NCI-H460 (cell line): ENCODE measurements around the gene ZNF292. TPM values are rescaled to one million over a fixed set of nuclear protein-coding genes. Genes with fewer than 3 reads are reported as not detected.
"Not testable (repeated sequence)": the region's sequence is repeated elsewhere in the genome, so short reads cannot be mapped to it uniquely, and the experiment has no call there.

Experiments used
- DNase-seq: peaks from one replicate; pipeline ENCODE4 v3.0.0-alpha.2; 2016; ENCODE audit warnings: low read depth; ENCODE audit errors: extremely low read depth
- total RNA-seq: library from RNA; depleted of rRNA; stranded (reverse); fragments of >200 nt; shearing (Covaris generic); gene quantifications from 2 replicates; pipeline ENCODE4 v1.2.3, GENCODE V29; 2014

The ZNF292 gene
- total RNA-seq, 1 experiment from 2014 or later: 8.5 TPM

DNA sequence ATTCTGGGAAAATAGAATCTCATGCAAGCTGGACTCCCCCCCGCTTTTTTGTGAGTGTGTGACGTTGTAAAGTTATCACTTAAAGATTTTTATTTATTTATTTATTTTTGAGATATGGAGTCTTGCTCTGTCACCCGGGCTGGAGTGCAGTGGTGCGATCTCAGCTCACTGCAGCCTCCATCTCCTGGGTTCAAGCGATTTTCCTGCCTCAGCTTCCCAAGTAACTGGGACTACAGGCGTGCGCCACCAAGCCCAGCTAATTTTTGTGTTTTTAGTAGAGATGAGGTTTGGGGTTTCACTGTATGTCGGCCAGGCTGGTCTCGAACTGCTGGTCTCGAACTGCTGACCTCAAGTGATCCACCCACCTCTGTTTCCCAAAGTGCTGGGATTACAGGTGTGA is 2.2 kb downstream of the ZNF292 start:
- not testable (repeated sequence) for DNase-seq

DNA sequence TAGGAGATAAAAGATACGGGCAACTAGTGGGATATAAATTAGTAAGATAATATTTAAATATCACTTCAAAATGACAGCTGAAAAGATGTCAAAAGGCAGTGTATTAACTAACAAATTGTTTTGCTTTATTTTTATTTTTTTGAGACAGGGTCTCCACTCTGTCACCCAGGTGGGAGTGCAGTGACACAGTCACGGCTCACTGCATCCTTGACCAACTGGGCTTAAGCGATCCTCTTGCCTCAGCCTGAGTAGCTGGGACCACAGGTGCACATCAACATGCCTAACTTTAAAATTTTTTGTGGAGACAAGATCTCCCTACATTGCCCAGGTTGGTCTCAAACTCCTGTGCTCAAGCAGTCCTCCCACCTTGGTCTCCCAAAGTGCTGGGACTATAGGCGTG is 5.9 kb downstream of the ZNF292 start:
- no peak for DNase-seq

DNA sequence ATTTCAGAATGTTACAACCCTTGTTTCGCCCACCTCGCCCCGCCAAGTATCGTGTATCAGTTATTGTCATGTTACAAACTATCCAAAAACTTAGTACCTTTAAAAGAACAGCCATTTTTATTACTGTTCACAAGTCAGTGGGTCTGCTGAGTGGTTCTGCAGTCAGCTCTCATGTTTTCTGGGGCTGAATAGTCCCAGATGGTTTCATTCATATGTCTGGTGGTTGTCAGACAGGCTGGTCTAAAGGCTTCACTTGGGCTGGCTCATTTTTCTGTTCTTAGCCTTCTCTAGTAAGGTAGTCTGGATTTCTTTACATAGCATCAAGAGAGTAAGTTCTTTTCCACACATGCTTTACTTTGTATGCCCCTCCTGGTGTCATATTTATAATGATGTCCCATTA is 8.6 kb downstream of the ZNF292 start:
- no peak for DNase-seq

DNA sequence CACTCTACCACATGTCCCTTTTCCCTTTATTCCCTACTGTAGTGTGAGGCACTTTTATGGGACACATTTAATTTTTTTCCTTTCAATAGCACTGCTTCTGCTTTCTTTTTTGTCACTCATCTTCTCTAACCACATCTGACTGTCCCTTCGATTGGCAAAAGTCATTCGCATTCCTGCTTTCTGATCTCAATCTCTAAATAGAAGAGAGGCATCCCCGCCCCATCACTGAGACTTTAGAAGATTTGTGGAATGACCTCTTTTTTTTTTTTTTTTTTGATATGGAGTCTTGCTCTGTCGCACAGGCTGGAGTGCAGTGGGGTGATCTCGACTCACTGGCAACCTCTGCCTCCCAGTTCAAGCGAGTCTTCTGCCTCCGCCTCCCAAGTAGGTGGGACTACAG is 9.1 kb downstream of the ZNF292 start:
- no peak for DNase-seq

DNA sequence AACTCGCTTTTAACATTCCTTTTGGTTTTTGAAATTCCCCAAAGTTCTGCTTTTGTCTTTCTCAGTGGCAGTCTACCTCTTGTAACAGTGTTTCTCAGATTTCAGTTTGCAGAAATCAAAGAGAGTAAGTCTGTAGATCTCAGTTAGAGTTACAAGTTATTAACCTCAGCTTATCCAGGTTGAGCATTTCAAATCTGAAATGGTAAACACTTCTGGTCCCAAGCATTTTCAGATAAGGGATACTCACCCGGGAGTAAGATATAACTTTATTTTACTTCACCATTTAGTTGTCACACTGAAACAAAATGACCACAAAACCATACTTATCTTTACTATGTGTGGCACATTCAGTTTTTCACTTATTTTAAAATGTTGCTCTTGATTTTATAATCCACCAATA is 9.8 kb downstream of the ZNF292 start:
- DNase-seq: no peak

DNA sequence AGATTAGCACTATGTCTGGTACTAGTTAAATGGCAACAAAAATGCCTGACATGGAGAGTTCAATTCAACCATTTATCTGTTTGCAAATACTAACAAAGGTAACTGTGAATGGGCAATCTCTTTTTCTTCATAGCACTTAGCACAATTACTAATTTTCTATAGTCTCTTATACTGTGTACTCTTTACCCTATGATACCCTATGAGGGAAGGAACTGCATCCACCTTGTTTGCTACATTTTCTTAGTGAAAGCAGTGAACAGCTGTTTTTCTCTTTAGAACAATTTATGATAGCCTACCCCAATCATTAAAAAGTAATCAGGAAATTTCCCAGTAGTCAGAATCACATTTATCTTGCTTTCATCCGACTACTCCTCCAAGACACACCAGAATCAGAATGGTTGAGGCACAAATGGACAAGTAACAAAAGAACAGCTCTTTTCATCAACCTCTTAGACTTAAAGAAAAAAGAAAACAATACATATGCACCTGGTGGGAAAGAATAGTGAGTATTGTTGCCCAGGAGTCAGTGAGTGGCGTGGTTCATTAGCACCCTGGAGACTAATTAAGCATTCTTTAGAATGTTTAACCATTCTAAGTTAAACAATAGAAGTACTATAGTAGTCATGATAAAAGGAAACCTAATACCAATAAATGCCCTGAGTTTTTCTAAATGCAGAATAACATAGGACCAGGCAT is 16.7 kb downstream of the ZNF292 start:
- no peak for DNase-seq

DNA sequence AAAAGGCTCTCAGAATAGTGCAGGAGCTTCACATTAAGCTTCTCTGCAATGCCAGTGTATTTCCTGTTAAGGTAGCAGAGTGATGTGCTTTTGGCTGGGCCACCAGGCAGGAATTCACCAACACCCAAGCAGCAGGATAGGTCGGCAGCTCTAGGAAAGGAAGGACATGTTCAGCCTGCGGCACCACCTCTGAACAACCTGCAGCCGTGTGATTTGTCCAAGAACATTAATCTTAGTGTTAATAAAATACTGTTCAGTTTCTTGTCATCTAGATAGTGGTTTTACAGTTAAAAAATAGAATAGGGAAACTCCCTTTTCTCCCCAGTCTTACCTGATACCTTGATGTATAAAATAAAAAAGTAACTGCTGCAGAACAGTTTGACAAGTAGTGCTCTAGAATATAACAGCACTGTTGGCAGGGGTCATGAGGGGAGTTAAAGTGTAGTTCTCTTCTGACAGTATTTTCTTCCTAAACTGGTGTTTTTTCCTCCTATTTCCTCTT is 18.8 kb downstream of the ZNF292 start:
- no peak for DNase-seq

DNA sequence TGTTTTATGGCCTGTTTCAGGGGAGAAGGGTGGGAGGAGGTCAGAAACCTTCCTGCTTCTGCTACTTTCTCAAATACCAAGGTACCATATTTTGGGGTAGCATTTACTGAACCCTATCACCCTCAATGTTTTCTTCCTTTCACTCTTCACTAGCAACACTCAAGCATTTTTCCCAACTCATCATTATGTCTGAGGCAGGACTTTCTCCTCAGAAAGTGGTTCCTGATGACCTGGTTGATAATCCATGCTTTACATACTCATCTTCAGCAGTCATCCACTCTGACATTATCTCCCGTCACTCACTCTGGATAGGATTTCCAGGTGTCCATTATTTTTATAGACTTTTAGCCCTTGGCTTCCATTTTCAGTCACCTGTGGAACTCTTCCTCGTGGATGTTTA is 21.1 kb downstream of the ZNF292 start:
- no peak for DNase-seq

DNA sequence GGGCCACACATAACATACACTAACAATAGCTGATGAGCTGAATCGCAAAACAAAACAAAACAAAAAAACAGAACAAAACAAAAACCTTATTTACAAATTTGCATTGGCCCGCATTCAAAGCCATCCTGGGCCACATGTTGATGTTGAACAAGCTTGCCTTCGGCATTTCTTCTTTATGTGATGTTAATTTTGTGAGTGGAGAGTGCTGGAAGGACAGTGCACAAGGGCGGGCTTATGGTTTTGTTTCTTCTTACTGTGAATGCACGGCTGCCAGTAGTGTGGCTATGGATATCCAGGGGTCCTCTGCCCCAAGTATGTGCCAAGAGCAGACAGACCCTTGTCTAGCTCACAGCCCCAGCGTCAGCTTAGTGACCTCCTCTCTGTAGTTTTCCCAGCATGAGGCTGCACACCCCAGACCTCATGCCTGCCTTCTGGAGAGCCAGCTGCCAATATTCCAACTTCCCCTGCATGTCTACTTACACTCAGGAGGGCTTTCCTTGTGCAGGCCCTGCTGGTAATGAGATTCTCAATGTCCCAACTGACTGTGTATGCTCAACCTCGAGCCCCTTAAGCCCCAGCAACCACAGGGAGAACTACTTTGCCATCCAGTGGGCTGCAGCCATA is 24.9 kb downstream of the ZNF292 start:
- DNase-seq: no peak

DNA sequence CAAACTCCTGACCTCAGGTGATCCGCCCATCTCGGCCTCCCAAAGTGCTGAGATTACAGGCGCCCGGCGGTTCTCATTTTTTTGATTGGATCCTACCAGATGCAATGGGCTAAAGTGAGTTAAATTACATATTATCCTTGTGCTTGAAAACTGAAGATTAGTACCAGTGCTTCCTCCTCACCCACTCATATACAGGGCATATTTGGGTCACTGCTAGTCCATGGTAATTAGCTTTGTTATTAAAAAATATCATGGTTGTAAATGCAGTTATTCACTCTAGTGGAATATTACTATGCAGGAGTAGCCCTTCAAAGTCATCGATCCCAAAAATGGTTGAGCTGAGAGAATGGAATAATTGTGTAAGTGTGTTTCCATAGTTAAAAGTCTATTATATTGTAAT is 26.5 kb downstream of the ZNF292 start:
- no peak for DNase-seq

DNA sequence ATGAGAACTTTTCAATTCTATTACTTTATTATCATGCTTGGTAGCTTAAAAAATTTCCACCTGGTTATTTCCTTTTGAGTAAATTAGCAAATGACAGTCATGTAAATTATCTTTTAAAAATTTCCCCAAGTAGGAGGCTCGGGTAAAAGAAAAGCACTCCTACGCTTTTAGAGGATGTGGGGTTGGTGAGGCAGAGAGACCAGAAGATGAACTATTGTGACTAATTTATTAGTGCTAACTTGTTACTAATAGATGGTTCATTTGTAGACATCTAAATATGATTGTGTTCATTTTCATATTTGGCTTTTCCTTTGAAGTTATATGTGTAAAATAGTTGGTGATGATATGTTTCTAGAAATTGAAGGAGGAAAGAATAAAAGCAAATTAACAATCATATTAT is 27.0 kb downstream of the ZNF292 start:
- no peak for DNase-seq

DNA sequence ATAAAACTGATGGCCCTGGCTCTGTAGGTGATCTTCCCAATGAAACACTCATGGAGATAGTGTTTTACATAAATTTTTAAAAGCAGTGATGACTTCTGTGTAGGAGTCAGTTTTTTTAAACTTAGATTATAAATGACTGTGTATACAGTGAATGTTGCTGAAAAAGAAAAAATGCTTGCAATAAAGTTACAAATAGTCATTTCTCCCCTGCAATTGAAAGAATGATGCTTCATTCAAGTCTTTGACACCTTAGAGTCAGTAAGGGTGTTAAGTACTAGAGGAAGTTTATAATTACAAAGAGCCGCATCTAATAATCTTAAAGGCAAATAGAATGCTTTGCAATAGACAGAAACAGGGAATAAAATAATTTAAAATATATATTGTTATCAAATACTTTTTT is 27.6 kb downstream of the ZNF292 start:
- DNase-seq: no peak

DNA sequence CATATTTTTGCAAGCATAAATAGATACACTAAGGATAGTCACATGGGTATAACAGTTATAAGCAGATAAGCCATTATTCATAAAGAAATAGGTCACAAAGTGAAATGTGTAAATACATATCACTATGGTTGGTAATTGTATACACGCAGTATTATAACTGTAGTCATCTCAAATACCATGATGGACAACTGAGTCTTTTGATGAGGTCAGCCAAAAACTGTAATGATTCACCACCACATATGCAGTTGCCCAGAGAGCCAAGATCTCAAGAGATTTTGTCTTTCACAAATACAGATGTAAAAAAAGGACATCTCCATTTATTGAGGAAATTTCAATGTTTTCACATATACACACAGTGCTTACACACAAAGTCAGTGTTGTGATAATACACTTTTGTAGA is 28.3 kb downstream of the ZNF292 start:
- no peak for DNase-seq

DNA sequence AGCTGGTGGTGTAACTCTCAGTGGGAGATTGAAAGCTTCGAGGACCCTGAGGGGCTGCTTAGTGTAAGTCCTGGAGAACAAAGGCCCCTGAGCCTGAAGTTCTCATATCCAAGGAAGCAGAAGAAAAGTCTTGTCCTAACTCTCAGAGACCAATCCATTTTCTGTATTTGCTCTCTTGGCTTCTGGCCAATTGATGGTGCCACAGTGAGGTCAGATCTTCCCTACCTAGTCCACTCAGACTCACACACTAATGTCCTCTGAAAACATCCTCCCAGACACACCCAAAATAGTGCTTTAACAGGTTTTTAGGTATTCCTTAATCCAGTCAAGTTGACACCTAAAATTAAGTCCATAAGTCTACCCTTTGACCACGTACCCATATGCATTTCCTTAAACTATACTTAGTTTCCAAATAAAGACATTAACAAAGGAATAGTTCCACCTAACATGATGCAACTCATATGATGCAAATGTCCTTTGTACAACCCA is 29.4 kb downstream of the ZNF292 start:
- DNase-seq: no peak

DNA sequence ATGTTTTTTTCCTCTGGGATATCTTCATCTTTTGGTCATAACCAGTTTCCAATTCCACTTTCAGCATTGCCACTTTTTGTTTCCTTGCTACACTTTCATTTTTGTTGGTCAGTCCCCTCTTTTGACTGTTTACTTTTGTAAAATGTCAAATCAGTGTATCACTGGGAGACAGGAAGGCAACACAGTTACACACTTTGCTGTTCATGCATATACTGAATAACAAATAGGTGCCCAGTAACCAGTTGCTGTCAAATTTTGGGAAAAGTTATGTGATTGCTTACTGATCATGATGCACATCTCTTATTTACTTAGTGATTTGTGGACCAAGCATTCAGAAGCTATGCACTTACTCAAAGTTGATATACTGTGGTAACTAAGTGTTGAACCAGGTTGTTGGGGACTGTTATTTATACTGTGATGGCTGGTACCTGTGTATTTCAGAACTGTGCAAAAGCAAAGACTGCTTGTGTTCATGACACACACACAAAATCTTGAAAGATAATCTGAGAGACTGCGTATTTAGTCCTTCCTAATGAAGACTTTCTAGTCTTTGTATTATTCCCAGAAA is 41.0 kb downstream of the ZNF292 start:
- DNase-seq: no peak

DNA sequence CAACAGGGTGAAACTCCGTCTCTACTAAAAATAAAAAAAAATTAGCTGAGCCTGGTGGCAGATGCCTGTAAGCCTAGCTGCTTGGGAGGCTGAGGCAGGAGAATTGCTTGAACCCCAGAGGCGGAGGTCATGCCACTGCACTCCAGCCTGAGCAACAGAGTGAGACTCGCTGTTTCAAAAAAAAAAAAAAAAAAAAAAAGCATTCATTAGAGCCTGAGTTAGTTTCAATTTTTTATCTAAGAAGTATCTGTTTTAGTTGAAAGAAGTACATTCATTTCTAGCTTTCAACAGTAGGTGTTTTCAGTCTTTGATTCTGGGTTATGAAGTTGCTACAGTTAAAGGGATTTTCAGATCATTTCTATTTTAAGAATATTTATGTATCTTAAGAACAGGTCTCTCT is 42.2 kb downstream of the ZNF292 start:
- DNase-seq: no peak

DNA sequence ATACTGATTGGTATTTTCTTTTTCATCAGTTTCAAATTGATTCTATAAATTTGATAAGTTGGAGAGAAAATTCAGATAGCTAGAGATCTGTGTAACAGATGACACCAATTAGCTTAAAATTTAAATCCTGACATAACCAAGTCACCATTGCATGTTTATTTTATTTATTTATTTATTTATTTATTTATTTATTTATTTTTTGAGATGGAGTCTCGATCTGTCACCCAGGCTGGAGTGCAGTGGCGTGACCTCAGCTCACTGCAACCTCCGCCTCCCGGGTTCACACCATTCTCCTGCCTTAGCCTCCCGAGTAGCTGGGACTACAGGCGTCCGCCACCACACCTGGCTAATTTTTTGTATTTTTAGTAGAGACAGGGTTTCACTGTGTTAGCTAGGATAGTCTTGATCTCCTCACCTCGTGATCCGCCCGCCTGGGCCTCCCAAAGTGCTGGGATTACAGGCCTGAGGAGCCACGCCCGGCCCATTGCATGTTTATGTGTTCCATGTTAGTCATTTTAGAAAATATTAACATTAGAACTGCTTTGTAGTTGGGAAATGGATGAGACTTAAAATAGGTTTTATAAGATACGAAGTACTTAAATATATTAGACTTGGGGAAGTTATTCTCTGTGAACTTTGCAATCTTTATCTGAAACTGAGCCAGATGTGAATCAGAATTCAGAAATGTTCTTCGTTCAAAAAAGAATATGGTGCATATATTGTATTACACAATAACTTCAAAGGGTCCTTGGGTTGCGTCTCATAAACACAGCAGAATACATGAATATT is 42.9 kb downstream of the ZNF292 start:
- not testable (repeated sequence) for DNase-seq

DNA sequence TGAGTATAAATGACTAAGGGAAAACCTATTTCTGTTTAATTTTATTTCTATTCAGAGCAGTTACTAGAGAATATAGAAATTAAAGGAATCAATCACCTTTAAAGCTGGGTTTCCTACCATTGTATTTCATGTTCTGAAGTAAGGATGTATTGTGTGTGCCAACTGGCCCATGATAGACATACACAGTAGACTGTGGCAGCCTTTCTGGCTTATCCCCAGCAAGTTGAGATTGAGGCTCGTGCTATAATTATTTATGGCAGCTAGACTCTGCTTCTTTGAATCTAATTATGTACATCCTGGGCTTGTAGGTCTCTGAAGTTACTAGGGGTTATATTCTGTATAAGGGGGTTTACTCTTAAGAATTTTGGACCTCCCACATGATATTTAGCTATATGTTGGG is 44.4 kb downstream of the ZNF292 start:
- DNase-seq: no peak

DNA sequence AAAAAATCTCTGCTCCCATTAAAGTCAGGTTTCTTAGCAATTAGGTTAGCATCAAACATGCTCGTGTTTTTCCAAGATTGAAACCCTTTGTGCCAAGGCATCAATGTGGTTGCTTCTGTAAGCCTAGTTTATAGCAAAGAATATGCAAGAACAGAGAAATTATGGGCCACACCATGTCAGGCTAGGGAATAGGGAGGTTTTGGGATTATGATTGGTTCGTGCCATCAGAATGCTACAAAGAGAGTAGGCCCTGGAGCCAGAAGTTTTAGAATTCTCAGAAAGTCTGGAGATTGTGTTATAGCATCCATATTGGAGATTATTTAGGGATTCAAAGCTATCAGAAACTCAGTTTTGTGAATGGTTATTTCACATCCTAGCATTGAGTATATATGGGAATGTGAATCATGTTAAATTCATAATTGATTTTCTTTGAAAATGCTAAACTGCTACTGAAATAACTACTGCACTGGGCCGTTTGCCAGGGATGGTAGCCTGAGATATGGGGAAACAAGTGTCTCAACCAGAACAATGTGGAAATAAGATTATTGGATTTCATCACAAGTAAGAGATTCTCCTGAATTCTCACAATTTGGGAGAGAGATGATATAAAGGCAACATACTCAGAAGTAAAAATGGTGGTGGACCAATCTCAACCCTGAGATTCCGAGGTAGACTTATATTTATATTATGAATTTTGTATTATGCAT is 45.3 kb downstream of the ZNF292 start:
- DNase-seq: no peak

DNA sequence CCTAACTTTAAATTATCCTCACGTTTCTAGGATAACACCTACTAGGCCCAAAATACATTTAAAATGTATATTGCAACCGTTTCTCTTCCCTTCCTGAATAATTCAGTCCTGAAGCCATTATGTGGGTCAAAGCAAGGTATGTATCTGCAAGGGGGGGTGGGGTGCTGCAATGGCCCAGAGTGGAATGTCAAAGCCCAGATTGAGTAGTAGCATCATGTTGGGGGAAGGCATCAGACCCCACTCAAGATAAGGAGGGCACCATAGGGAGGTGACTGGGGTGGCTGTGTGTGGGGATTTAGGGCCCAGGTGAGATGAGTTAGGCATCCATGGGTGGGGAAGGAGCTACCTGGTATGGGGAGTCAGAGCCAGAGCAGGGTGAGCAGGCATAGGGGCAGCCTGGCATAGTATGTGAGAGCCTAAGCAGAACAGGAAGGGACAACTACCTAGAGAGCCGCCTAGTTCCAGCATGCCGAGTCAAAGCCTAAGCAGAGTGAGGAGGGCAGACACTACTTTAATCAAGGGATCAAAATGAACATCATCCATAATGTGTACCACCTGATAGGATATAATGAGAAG is 48.2 kb downstream of the ZNF292 start:
- DNase-seq: no peak
